Measurements from ENCODE around the gene TSPAN12.

The TSPAN12 gene

GRCh38 chr7:120802751-120803150, 55.2 kb downstream of the TSPAN12 start (continued):
- TF ChIP-seq ESRRG (CRISPR knock-in tag; IDR thresholded peaks at IDR 0.05) = no peak
- no peak for TF ChIP-seq ZNF70 (CRISPR knock-in tag; IDR thresholded peaks at IDR 0.05)
- no peak for TF ChIP-seq PPARA (CRISPR knock-in tag; IDR thresholded peaks at IDR 0.05; ENCODE audit: borderline replicate concordance)
- no peak for TF ChIP-seq RARB (CRISPR knock-in tag; IDR thresholded peaks at IDR 0.05)
- TF ChIP-seq ARNTL (CRISPR knock-in tag; IDR thresholded peaks at IDR 0.05; ENCODE audit: borderline replicate concordance, low read depth) = no peak

- peak; percentile 51 for ATAC-seq
- TF ChIP-seq ARNTL (CRISPR knock-in tag; IDR thresholded peaks at IDR 0.05; ENCODE audit: borderline replicate concordance, low read depth) = no peak
Observed at GRCh38 chr7:120799813-120800475, 58.0 kb downstream of the TSPAN12 start.

- TF ChIP-seq BACH2 (CRISPR knock-in tag; IDR thresholded peaks at IDR 0.05; ENCODE audit: borderline replicate concordance) = no peak
- TF ChIP-seq GLIS3 (CRISPR knock-in tag; IDR thresholded peaks at IDR 0.05) = no peak
- no peak for TF ChIP-seq TOX (CRISPR knock-in tag; IDR thresholded peaks at IDR 0.05; ENCODE audit: borderline replicate concordance)
- TF ChIP-seq ZC3H10 (CRISPR knock-in tag; IDR thresholded peaks at IDR 0.05) = no peak
- no peak for TF ChIP-seq OSR1 (CRISPR knock-in tag; IDR thresholded peaks at IDR 0.05)
- no peak for TF ChIP-seq CSDC2 (CRISPR knock-in tag; IDR thresholded peaks at IDR 0.05)
- no peak for TF ChIP-seq ISL1 (CRISPR knock-in tag; IDR thresholded peaks at IDR 0.05)
- TF ChIP-seq PPARA (CRISPR knock-in tag; IDR thresholded peaks at IDR 0.05; ENCODE audit: borderline replicate concordance) = no peak
- TF ChIP-seq ZNF8 (CRISPR knock-in tag; IDR thresholded peaks at IDR 0.05) = no peak
- no peak for TF ChIP-seq TSHZ2 (CRISPR knock-in tag; IDR thresholded peaks at IDR 0.05)
- TF ChIP-seq POU6F1 (CRISPR knock-in tag; IDR thresholded peaks at IDR 0.05; ENCODE audit: borderline replicate concordance, low read depth) = no peak
- no peak for TF ChIP-seq TCF4 (CRISPR knock-in tag; IDR thresholded peaks at IDR 0.05; ENCODE audit: borderline replicate concordance)
- peak; percentile 49; the same call in 2 of the 3 replicates for ATAC-seq
Observed at GRCh38 chr7:120799147-120799546, 58.8 kb downstream of the TSPAN12 start.

- TF ChIP-seq PPARA (CRISPR knock-in tag; IDR thresholded peaks at IDR 0.05; ENCODE audit: borderline replicate concordance) (no peak), ISL1 (CRISPR knock-in tag; IDR thresholded peaks at IDR 0.05) (no peak), ARNTL (CRISPR knock-in tag; IDR thresholded peaks at IDR 0.05; ENCODE audit: borderline replicate concordance, low read depth) (no peak), ZNF8 (CRISPR knock-in tag; IDR thresholded peaks at IDR 0.05) (no peak), OSR1 (CRISPR knock-in tag; IDR thresholded peaks at IDR 0.05) (no peak), TSHZ2 (CRISPR knock-in tag; IDR thresholded peaks at IDR 0.05) (no peak), TCF4 (CRISPR knock-in tag; IDR thresholded peaks at IDR 0.05; ENCODE audit: borderline replicate concordance) (no peak), GLIS3 (CRISPR knock-in tag; IDR thresholded peaks at IDR 0.05) (no peak), CSDC2 (CRISPR knock-in tag; IDR thresholded peaks at IDR 0.05) (no peak), SNAI2 (CRISPR knock-in tag; IDR thresholded peaks at IDR 0.05) (no peak), POU6F1 (CRISPR knock-in tag; IDR thresholded peaks at IDR 0.05; ENCODE audit: borderline replicate concordance, low read depth) (no peak), ESRRG (CRISPR knock-in tag; IDR thresholded peaks at IDR 0.05) (no peak), TOX (CRISPR knock-in tag; IDR thresholded peaks at IDR 0.05; ENCODE audit: borderline replicate concordance) (no peak), BACH2 (CRISPR knock-in tag; IDR thresholded peaks at IDR 0.05; ENCODE audit: borderline replicate concordance) (no peak), RARB (CRISPR knock-in tag; IDR thresholded peaks at IDR 0.05) (no peak), CSRNP3 (CRISPR knock-in tag; IDR thresholded peaks at IDR 0.05) (no peak), ZFP3 (CRISPR knock-in tag; IDR thresholded peaks at IDR 0.05) (no peak)
- ATAC-seq = no peak
Observed at GRCh38 chr7:120797026-120797645, 60.8 kb downstream of the TSPAN12 start.

Measured in SK-N-SH treated with all-trans-retinoic acid at 6 μM for 48 hours (cell line).